ENCODE measurements around the gene C2orf76.

DNA sequence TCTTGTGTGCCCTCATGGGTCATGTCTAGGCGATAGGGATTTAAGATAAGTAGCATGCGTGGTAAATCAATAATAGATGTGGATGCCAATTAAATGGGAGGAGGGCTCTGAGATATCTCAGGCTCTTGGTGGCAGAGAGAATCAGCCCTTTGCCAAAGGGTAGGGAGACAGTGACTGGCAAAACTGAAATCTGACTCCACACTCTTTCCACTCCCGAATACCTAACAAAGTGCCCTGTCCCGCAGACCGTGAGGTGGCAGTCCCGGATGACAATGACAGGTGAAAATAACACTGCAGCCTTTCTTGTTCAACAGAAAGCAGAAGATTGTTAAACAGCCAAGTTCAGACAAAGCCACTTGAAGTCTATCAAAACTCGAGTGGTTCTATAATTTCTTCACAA lies 47.0 kb downstream of the C2orf76 start:
- no peak for TF ChIP-seq EZH2 (IDR thresholded peaks at IDR 0.05)
- TF ChIP-seq POLR2AphosphoS5 (IDR thresholded peaks at IDR 0.05; ENCODE audit: borderline replicate concordance, low read depth, low read length): no peak
